Activated T-helper 2 cell treated with anti-CD3 and anti-CD28 coated beads, Interferon-gamma antibody, Interleukin-2, Interleukin-4, amounts not matched to agents 10 μg/mL and 5 μg/mL and 100 μg/mL, durations not matched to agents 14 hours and 24 hours and 36 hours (primary cell): Measurements from ENCODE around the gene PPIL3. TPM values are rescaled to one million over a fixed set of nuclear protein-coding genes. Genes with fewer than 3 reads are reported as not detected.
"Not testable (repeated sequence)": the region's sequence is repeated elsewhere in the genome, so short reads cannot be mapped to it uniquely, and the experiment has no call there.

ENCODE experiments used
- DNase-seq: peaks from one replicate; pipeline ENCODE4 v3.0.0; 2021; ENCODE audit warnings: low spot score
- H3K27ac Mint-ChIP-seq: one replicate; pipeline ENCODE4 v1.8.0; 2021; ENCODE audit warnings: mixed read lengths
- H3K27me3 Mint-ChIP-seq: one replicate; pipeline ENCODE4 v1.8.0; 2021; ENCODE audit warnings: low read depth, mixed read lengths
- H3K36me3 Mint-ChIP-seq: one replicate; pipeline ENCODE4 v1.8.0; 2021; ENCODE audit warnings: low read depth, mixed read lengths
- H3K4me1 Mint-ChIP-seq: one replicate; pipeline ENCODE4 v1.8.0; 2021; ENCODE audit warnings: low read depth, mixed read lengths
- H3K4me3 Mint-ChIP-seq: one replicate; pipeline ENCODE4 v1.8.0; 2021; ENCODE audit warnings: low read depth, mild to moderate bottlenecking, moderate library complexity, mixed read lengths
- H3K9me3 Mint-ChIP-seq: one replicate; pipeline ENCODE4 v1.8.0; 2021; ENCODE audit warnings: mixed read lengths
- intact Hi-C: fragments of 100-400 bp; cut with micrococcal nuclease; formaldehyde crosslinking; loops from one replicate; pipeline ENCODE4 v1.15.1; 2023
- total RNA-seq: library from RNA; stranded (reverse); gene quantifications from 2 replicates; pipeline ENCODE4 v1.2.3, GENCODE V29; 2022

The PPIL3 gene
- 55.4 and 57.8 TPM in 2 replicates for total RNA-seq

DNA sequence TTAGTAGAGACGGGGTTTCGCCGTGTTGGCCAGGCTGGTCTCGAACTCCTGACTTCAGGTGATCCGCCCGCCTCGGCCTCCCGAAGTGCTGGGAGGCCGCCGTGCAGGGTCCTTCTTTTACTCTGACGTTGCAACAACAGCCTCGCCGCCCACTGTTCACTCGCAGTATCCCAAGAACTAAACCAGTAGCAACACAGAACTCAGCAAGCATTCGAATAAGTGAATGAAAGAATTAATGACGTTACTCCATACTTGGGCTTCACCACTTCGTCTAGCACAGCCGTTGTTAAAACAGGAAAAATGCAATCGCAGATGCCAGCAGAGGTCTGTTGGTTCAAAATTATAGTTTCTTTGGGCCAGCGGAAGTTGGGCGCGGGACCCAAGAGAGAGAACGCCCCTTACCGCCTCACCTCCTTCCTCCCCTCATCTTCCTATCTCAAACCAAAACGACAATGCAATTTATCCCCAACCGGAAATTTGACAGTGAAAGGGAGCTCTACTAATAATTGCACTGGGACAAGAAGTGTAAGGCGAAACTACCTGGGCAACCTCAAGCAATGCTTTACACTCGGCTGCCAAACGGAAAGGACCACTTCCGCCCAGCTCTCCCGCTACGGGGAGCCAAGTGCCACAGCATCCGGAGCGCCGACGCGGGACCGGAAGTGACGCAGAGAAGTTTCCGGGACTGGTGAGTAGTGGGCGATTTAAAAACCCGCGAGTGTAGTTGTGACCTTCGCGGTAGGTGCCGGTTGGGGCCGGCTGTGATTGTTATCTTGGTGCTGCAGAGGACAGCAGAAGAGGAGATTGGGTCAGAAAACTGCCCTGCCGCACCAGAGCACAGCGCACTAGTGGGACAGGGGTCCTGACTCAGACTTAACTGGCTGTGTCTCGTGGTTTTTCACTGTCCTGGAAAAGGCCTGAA is at the start of gene PPIL3, which contains the start of gene NIF3L1:
PPIL3 (minus strand) TSS at position 374 of the 922 bp plus-strand sequence. CDS start 1,462 bp downstream, outside the sequence.
NIF3L1 (plus strand) TSS at position 668 of the 922 bp plus-strand sequence. CDS start 2,573 bp downstream, outside the sequence.
- Mint-ChIP-seq H3K27ac (peak within 1 kb of the TSS; percentile 100), H3K36me3 (peaks cover 39% of the 10 kb centered on the region), H3K4me1 (peaks cover 45% of the 10 kb centered on the region), H3K9me3 (no peaks in the 10 kb centered on the region), H3K4me3 (peak within 1 kb of the TSS; percentile 95), H3K27me3 (no peaks in the 10 kb centered on the region)
- intact Hi-C loops, result loop anchor here (1.0 to 2.0 kb wide), 12 partner anchors 12 to 562 kb away; partner anchors contain the start of genes BZW1, CFLAR, CLK1 and HYCC2
- peak; percentile 97 for DNase-seq

DNA sequence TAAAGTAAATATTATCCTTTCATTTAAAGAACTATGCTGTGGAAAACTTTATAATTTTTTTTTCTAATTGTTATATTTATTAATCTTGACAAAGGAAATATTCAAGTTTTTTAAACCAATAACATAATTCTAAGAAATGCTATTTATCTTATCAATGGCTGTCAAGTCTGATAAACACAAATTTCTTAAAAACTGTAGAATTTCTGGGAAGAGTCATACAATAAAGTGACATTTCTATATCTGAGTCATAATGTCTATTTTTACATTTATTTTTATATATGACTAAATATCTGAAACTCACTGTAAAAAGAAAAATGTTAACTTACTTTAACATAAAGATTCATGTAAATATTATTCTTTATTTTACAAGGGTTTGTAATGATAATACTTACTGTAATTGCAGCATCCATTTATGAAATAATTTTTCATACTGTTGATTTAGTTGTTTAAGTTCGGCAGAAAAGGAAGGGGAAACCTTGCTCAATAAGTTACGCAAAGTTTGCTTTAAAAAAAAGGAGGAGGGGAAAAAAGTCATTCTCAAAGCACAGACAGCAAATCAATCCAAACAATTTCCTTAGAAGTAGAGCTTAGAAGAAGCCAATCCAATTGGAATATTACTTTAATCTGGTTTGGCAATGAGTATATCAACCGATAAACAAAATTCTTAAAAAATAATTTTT is 42.2 kb upstream of the PPIL3 start:
- Mint-ChIP-seq H3K27ac (no peak overlapping the region), H3K4me1 (peaks cover 8% of the 10 kb centered on the region), H3K9me3 (no peaks in the 10 kb centered on the region), H3K27me3 (no peaks in the 10 kb centered on the region), H3K36me3 (peaks cover 48% of the 10 kb centered on the region), H3K4me3 (no peak overlapping the region)
- intact Hi-C loops, result no loop called here
- DNase-seq, result no peak

GRCh38 chr2:200929334-200930249 is 40.7 kb upstream of the PPIL3 start:
- Mint-ChIP-seq H3K4me1 (peaks cover 8% of the 10 kb centered on the region), H3K27ac (peak overlapping the region; percentile 15), H3K4me3 (no peak overlapping the region), H3K27me3 (no peaks in the 10 kb centered on the region), H3K9me3 (no peaks in the 10 kb centered on the region), H3K36me3 (peaks cover 45% of the 10 kb centered on the region)
- no peak for DNase-seq
- intact Hi-C loops, result no loop called here

GRCh38 chr2:200922439-200922838 is 33.6 kb upstream of the PPIL3 start:
- peaks cover 11% of the 10 kb centered on the region for H3K4me1 Mint-ChIP-seq
- H3K27me3 Mint-ChIP-seq, result no peaks in the 10 kb centered on the region
- no peak for DNase-seq
- intact Hi-C loops, result loop anchor here (2.0 to 5.0 kb wide), 2 partner anchors 22 to 35 kb away; no protein-coding TSS in a partner anchor
- no peak overlapping the region for H3K4me3 Mint-ChIP-seq
- H3K27ac Mint-ChIP-seq, result peak overlapping the region; percentile 83
- H3K9me3 Mint-ChIP-seq, result no peaks in the 10 kb centered on the region
- peaks cover 46% of the 10 kb centered on the region for H3K36me3 Mint-ChIP-seq

DNA sequence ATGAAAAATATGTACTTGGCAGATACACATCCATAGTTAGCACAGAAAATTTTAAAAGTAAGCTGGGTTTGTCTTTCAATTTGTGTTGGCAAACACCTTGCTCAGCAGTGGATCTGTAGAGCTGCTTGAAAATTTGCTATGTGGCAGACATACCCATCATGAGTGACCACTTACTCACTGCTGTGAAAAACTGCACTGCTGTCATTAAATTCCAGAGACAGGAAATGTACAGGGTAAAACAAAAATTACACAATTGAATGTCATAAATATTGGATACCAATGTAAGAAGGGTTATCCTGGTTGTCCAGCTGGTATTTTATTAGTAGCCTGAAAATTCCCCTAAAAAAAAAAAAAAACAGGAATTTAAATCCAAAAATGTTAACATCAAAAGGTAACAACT is 24.8 kb upstream of the PPIL3 start:
- Mint-ChIP-seq H3K4me3 (no peak overlapping the region), H3K4me1 (no peaks in the 10 kb centered on the region), H3K27ac (no peak overlapping the region), H3K36me3 (peaks cover 49% of the 10 kb centered on the region), H3K9me3 (no peaks in the 10 kb centered on the region), H3K27me3 (no peaks in the 10 kb centered on the region)
- DNase-seq, result no peak
- intact Hi-C loops, result no loop called here

DNA sequence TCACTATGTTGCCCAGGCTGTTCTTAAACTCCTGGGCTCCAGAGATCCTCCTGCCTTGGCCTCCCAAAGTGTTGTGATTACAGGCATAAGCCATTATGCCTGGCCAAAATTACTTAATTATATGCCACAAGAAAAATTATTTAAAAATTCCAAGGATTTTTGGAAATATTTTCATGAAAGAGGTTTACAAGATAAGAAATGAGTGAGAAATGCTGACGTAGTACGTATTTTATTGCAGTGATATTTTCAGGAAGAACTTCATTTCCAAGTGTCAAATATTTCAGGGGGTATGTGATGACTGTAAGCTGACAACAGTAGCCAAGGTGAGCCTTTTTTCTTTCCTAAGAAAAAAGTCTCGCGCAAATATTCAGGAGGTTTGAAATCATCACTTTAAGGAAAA is 21.1 kb upstream of the PPIL3 start:
- H3K27me3 Mint-ChIP-seq, result no peaks in the 10 kb centered on the region
- no peak for DNase-seq
- intact Hi-C loops, result no loop called here
- no peak overlapping the region for H3K27ac Mint-ChIP-seq
- H3K9me3 Mint-ChIP-seq, result no peaks in the 10 kb centered on the region
- H3K36me3 Mint-ChIP-seq, result peaks cover 42% of the 10 kb centered on the region
- no peaks in the 10 kb centered on the region for H3K4me1 Mint-ChIP-seq
- H3K4me3 Mint-ChIP-seq, result no peak overlapping the region

- H3K27ac Mint-ChIP-seq, result no peak overlapping the region
- H3K27me3 Mint-ChIP-seq, result no peaks in the 10 kb centered on the region
- no peak overlapping the region for H3K4me3 Mint-ChIP-seq
- DNase-seq, result peak; percentile 37
- no peaks in the 10 kb centered on the region for H3K9me3 Mint-ChIP-seq
- intact Hi-C loops, result loop anchor here (1.0 kb wide), 1 partner anchor 164 kb away; no protein-coding TSS in a partner anchor
- H3K4me1 Mint-ChIP-seq, result peaks cover 5% of the 10 kb centered on the region
- peaks cover 37% of the 10 kb centered on the region for H3K36me3 Mint-ChIP-seq
Measured at GRCh38 chr2:200905618-200906296, 16.9 kb upstream of the PPIL3 start.

GRCh38 chr2:200901459-200902072 is 12.7 kb upstream of the PPIL3 start:
- Mint-ChIP-seq H3K27ac (peak overlapping the region; percentile 76), H3K36me3 (peaks cover 56% of the 10 kb centered on the region), H3K4me1 (peaks cover 13% of the 10 kb centered on the region), H3K4me3 (no peak overlapping the region), H3K27me3 (no peaks in the 10 kb centered on the region), H3K9me3 (no peaks in the 10 kb centered on the region)
- intact Hi-C loops, result loop anchor here (1.0 kb wide), 4 partner anchors 12 to 331 kb away; partner anchors contain the start of genes NIF3L1 and PPIL3
- peak; percentile 69 for DNase-seq

DNA sequence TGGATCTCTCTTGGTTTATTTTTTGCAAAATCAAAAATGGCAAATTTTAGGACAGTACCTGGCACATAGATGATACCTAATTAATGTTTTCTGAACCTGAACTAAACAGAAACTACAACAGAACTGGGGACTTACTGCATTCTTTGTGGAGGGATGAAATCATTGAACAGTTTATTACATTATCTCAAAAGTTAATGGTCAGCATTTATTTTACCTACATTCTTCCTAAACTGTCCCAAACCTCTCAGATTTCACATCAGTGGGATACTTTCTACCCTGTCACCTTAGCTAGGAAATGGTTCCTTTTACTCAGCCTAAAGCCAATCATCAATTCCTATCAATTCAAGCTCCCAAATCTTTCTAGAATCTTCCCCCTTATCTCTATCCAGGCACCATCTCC is 10.6 kb upstream of the PPIL3 start:
- intact Hi-C loops, result no loop called here
- Mint-ChIP-seq H3K4me3 (no peak overlapping the region), H3K27me3 (no peaks in the 10 kb centered on the region), H3K36me3 (peaks cover 61% of the 10 kb centered on the region), H3K27ac (peak overlapping the region; percentile 1), H3K4me1 (peaks cover 13% of the 10 kb centered on the region), H3K9me3 (no peaks in the 10 kb centered on the region)
- DNase-seq, result no peak

- H3K4me3 Mint-ChIP-seq, H3K27ac Mint-ChIP-seq, H3K27me3 Mint-ChIP-seq, DNase-seq, H3K9me3 Mint-ChIP-seq, intact Hi-C loops: not testable (repeated sequence)
- Mint-ChIP-seq H3K36me3 (peaks cover 74% of the 10 kb centered on the region), H3K4me1 (peaks cover 16% of the 10 kb centered on the region)
Measured at GRCh38 chr2:200881715-200882249, 7.1 kb downstream of the PPIL3 start.

GRCh38 chr2:200878289-200878880 is 10.5 kb downstream of the PPIL3 start:
- H3K4me1 Mint-ChIP-seq, result peaks cover 3% of the 10 kb centered on the region
- H3K9me3 Mint-ChIP-seq, result no peaks in the 10 kb centered on the region
- peaks cover 78% of the 10 kb centered on the region for H3K36me3 Mint-ChIP-seq

More at GRCh38 chr2:200878289-200878880, 10.5 kb downstream of the PPIL3 start:
- Mint-ChIP-seq H3K27me3 (no peaks in the 10 kb centered on the region), H3K4me3 (no peak overlapping the region), H3K27ac (no peak overlapping the region)
- DNase-seq, result no peak
- intact Hi-C loops, result no loop called here
